Measurements from ENCODE around the gene RASGRF2. TPM values are rescaled to one million over a fixed set of nuclear protein-coding genes. Genes with fewer than 3 reads are reported as not detected.

RASGRF2 gene
- total RNA-seq, 2 experiments from 2014 or later = 9.2 to 10.8 TPM

GRCh38 chr5:80967500-80968181 is 7.5 kb downstream of the RASGRF2 start:
- H3K27ac Mint-ChIP-seq = peak overlapping the region; percentile 7
- peaks cover 69% of the 10 kb centered on the region for H3K4me1 Mint-ChIP-seq (ENCODE audit: low read depth)
- no peaks in the 10 kb centered on the region for H3K9me3 Mint-ChIP-seq
- no peaks in the 10 kb centered on the region for H3K36me3 Mint-ChIP-seq (ENCODE audit: low read depth)
- no peak for DNase-seq
- intact Hi-C loops (cut with micrococcal nuclease) = no loop called here
- H3K4me3 Mint-ChIP-seq = no peak overlapping the region
- H3K27me3 Mint-ChIP-seq (ENCODE audit: low read depth) = no peaks in the 10 kb centered on the region
- CTCF ChIA-PET = interaction anchor here (0.9 to 1.0 kb wide), 3 partner anchors 23 to 141 kb away, joined by 3 to 5 read pairs (median 4); no protein-coding TSS in a partner anchor

- Mint-ChIP-seq H3K27me3 (ENCODE audit: low read depth) (no peaks in the 10 kb centered on the region), H3K27ac (no peak overlapping the region), H3K4me3 (peak overlapping the region; percentile 38), H3K36me3 (ENCODE audit: low read depth) (no peaks in the 10 kb centered on the region), H3K4me1 (ENCODE audit: low read depth) (peaks cover 66% of the 10 kb centered on the region), H3K9me3 (no peaks in the 10 kb centered on the region)
- CTCF ChIA-PET = no interaction called here
- intact Hi-C loops (cut with micrococcal nuclease) = no loop called here
- peak; percentile 38 for DNase-seq
Observed at GRCh38 chr5:80973027-80973426, 12.9 kb downstream of the RASGRF2 start.

- no peak overlapping the region for H3K4me3 Mint-ChIP-seq
- peaks cover 74% of the 10 kb centered on the region for H3K4me1 Mint-ChIP-seq (ENCODE audit: low read depth)
- CTCF ChIA-PET = interaction anchor here (0.6 to 2.4 kb wide), 5 partner anchors 9 to 133 kb away, joined by 3 to 10 read pairs (median 4); no protein-coding TSS in a partner anchor
- no peaks in the 10 kb centered on the region for H3K27me3 Mint-ChIP-seq (ENCODE audit: low read depth)
- no peaks in the 10 kb centered on the region for H3K36me3 Mint-ChIP-seq (ENCODE audit: low read depth)
- no peaks in the 10 kb centered on the region for H3K9me3 Mint-ChIP-seq
- intact Hi-C loops (cut with micrococcal nuclease) = no loop called here
- DNase-seq = no peak
- no peak overlapping the region for H3K27ac Mint-ChIP-seq
Observed at GRCh38 chr5:80975065-80975464, 14.9 kb downstream of the RASGRF2 start.

DNA sequence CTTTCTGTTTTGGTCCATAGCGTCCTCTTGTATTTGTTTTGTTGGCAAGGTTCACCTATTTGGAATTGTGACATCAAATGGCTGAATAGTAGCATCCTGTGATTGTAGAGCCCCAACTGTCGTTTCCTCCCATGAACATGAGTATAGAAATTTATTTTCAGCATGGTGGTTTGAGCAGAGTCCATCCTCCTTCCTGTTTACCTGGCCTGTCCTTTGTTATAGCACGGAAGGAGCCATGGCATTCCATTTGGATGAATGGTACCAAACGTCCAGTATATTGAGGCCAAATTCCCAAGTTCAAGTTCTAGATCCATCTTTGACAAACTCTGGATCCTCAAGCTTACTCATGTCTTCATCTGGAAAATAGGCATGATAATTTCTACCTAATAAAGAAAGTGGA is 16.8 kb downstream of the RASGRF2 start:
- Mint-ChIP-seq H3K4me3 (no peak overlapping the region), H3K4me1 (ENCODE audit: low read depth) (peaks cover 78% of the 10 kb centered on the region), H3K27me3 (ENCODE audit: low read depth) (no peaks in the 10 kb centered on the region), H3K36me3 (ENCODE audit: low read depth) (no peaks in the 10 kb centered on the region), H3K9me3 (no peaks in the 10 kb centered on the region), H3K27ac (no peak overlapping the region)
- CTCF ChIA-PET = interaction anchor here (1.3 kb wide), 1 partner anchor 10 kb away, joined by 4 read pairs; no protein-coding TSS in a partner anchor
- intact Hi-C loops (cut with micrococcal nuclease) = no loop called here
- DNase-seq = no peak

DNA sequence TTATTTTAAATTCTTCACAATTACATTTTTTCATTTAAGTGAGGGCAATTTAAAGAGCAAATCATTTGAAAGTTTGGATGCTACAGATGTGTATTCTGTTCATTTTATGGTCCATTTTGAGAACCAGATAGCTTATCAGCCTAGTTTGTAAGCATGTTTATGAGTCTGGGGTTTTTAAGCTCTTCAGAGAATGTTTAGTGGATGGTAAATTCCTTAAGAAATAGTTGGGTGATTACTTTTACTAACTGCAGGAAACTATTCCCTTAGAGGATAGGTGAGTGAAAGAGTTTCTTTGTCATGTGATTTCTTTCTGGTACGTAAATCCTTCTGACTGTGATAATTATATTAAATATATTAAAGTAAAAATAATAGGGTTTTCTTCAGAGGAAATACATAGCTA is 17.6 kb downstream of the RASGRF2 start:
- H3K9me3 Mint-ChIP-seq = no peaks in the 10 kb centered on the region
- no peaks in the 10 kb centered on the region for H3K36me3 Mint-ChIP-seq (ENCODE audit: low read depth)
- H3K4me3 Mint-ChIP-seq = no peak overlapping the region
- CTCF ChIA-PET = interaction anchor here (1.0 to 1.3 kb wide), 3 partner anchors 9 to 19 kb away, joined by 3 to 4 read pairs (median 3); no protein-coding TSS in a partner anchor
- H3K4me1 Mint-ChIP-seq (ENCODE audit: low read depth) = peaks cover 76% of the 10 kb centered on the region
- H3K27me3 Mint-ChIP-seq (ENCODE audit: low read depth) = no peaks in the 10 kb centered on the region
- no peak for DNase-seq
- intact Hi-C loops (cut with micrococcal nuclease) = no loop called here
- H3K27ac Mint-ChIP-seq = no peak overlapping the region

DNA sequence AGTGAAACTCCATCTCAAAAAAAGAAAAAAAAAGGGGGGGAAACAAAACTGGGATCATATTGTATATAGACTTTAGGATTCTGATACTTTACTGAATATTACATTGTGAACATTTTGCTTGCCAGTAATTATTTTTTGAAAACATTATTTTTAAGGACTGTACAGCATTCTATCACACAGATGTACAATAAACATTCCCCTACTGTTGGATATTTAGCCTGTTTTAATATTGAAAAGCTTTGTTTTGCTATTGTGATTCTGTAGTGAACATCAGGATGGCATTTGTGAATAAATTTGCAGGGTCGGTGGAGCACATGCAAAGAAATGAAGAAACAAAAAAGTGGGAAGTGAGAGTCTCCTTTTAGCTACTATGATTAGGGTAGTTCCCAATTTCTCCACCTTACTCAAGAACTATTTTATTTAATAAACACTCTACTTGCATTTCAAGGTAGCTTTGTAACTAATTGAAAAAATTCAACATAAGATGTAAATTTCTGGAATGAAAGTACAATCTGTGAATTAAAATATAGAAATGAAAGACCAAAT is 18.7 kb downstream of the RASGRF2 start:
- CTCF ChIA-PET = interaction anchor here (1.3 to 1.5 kb wide), 2 partner anchors 15 to 20 kb away, joined by 3 to 8 read pairs; no protein-coding TSS in a partner anchor
- Mint-ChIP-seq H3K36me3 (ENCODE audit: low read depth) (no peaks in the 10 kb centered on the region), H3K27me3 (ENCODE audit: low read depth) (no peaks in the 10 kb centered on the region), H3K4me1 (ENCODE audit: low read depth) (peaks cover 68% of the 10 kb centered on the region), H3K27ac (no peak overlapping the region), H3K9me3 (no peaks in the 10 kb centered on the region), H3K4me3 (no peak overlapping the region)
- intact Hi-C loops (cut with micrococcal nuclease) = no loop called here
- DNase-seq = no peak

- H3K27ac Mint-ChIP-seq = peak overlapping the region; percentile 6
- CTCF ChIA-PET = no interaction called here
Observed at GRCh38 chr5:80982093-80982492, 21.9 kb downstream of the RASGRF2 start.

GRCh38 chr5:80985600-80986228 is 25.6 kb downstream of the RASGRF2 start:
- no peaks in the 10 kb centered on the region for H3K9me3 Mint-ChIP-seq
- H3K27ac Mint-ChIP-seq = peak overlapping the region; percentile 62
- CTCF ChIA-PET = interaction anchor here (0.6 to 2.8 kb wide), 2 partner anchors 11 to 32 kb away, joined by 3 to 10 read pairs; no protein-coding TSS in a partner anchor
- intact Hi-C loops (cut with micrococcal nuclease) = no loop called here
- H3K27me3 Mint-ChIP-seq (ENCODE audit: low read depth) = no peaks in the 10 kb centered on the region
- DNase-seq = no peak
- no peaks in the 10 kb centered on the region for H3K36me3 Mint-ChIP-seq (ENCODE audit: low read depth)
- peak overlapping the region; percentile 11 for H3K4me3 Mint-ChIP-seq
- H3K4me1 Mint-ChIP-seq (ENCODE audit: low read depth) = peaks cover 69% of the 10 kb centered on the region

More at GRCh38 chr5:80982093-80982492, 21.9 kb downstream of the RASGRF2 start:
- Mint-ChIP-seq H3K4me3 (no peak overlapping the region), H3K4me1 (ENCODE audit: low read depth) (peaks cover 61% of the 10 kb centered on the region), H3K9me3 (no peaks in the 10 kb centered on the region), H3K27me3 (ENCODE audit: low read depth) (no peaks in the 10 kb centered on the region), H3K36me3 (ENCODE audit: low read depth) (no peaks in the 10 kb centered on the region)
- intact Hi-C loops (cut with micrococcal nuclease) = no loop called here
- no peak for DNase-seq

DNA sequence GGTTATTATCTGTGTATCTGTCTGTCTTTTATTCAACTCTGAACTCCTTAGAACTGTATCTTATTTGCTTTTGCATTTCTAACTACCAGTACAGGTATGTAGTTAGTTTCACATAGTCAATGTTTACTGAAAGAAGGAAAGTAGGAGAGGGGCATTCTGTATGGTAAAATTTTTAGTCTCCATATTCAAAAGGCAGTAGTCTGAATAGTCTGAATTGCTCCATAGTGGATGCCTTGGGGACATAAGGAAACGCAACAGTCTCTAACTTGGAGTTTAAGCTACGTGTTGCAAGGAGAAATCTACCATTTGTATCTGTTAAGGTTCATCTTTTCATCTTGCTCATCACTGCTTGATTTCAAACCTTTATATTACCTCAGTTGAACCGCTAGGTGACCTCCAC is 26.2 kb downstream of the RASGRF2 start:
- CTCF ChIA-PET = interaction anchor here (0.6 to 2.8 kb wide), 5 partner anchors 9 to 122 kb away, joined by 3 to 10 read pairs (median 4); no protein-coding TSS in a partner anchor
- H3K27me3 Mint-ChIP-seq (ENCODE audit: low read depth) = no peaks in the 10 kb centered on the region
- peaks cover 69% of the 10 kb centered on the region for H3K4me1 Mint-ChIP-seq (ENCODE audit: low read depth)
- H3K4me3 Mint-ChIP-seq = no peak overlapping the region
- H3K36me3 Mint-ChIP-seq (ENCODE audit: low read depth) = no peaks in the 10 kb centered on the region
- H3K9me3 Mint-ChIP-seq = no peaks in the 10 kb centered on the region
- DNase-seq = no peak
- intact Hi-C loops (cut with micrococcal nuclease) = no loop called here
- peak overlapping the region; percentile 62 for H3K27ac Mint-ChIP-seq

- Mint-ChIP-seq H3K27me3 (ENCODE audit: low read depth) (no peaks in the 10 kb centered on the region), H3K4me3 (peak overlapping the region; percentile 26), H3K36me3 (ENCODE audit: low read depth) (no peaks in the 10 kb centered on the region), H3K27ac (no peak overlapping the region), H3K9me3 (no peaks in the 10 kb centered on the region), H3K4me1 (ENCODE audit: low read depth) (peaks cover 69% of the 10 kb centered on the region)
- CTCF ChIA-PET = interaction anchor here (0.8 to 2.8 kb wide), 6 partner anchors 9 to 121 kb away, joined by 3 to 10 read pairs (median 4); no protein-coding TSS in a partner anchor
- intact Hi-C loops (cut with micrococcal nuclease) = loop anchor here (1.0 kb wide), 1 partner anchor 20 kb away; no protein-coding TSS in a partner anchor
- DNase-seq = no peak
Observed at GRCh38 chr5:80987078-80987766, 27.1 kb downstream of the RASGRF2 start.

- no peaks in the 10 kb centered on the region for H3K36me3 Mint-ChIP-seq (ENCODE audit: low read depth)
- H3K27me3 Mint-ChIP-seq (ENCODE audit: low read depth) = no peaks in the 10 kb centered on the region
- peaks cover 77% of the 10 kb centered on the region for H3K4me1 Mint-ChIP-seq (ENCODE audit: low read depth)
- H3K4me3 Mint-ChIP-seq = no peak overlapping the region
- no peak overlapping the region for H3K27ac Mint-ChIP-seq
- CTCF ChIA-PET = no interaction called here
- no peaks in the 10 kb centered on the region for H3K9me3 Mint-ChIP-seq
- intact Hi-C loops (cut with micrococcal nuclease) = no loop called here
- DNase-seq = no peak
Observed at GRCh38 chr5:80988419-80988935, 28.3 kb downstream of the RASGRF2 start.

- CTCF ChIA-PET = interaction anchor here (0.6 to 1.2 kb wide), 4 partner anchors 8 to 32 kb away, joined by 3 read pairs; no protein-coding TSS in a partner anchor
Observed at GRCh38 chr5:80989883-80990282, 29.7 kb downstream of the RASGRF2 start.

More at GRCh38 chr5:80989883-80990282, 29.7 kb downstream of the RASGRF2 start:
- Mint-ChIP-seq H3K27ac (no peak overlapping the region), H3K27me3 (ENCODE audit: low read depth) (no peaks in the 10 kb centered on the region), H3K4me3 (no peak overlapping the region), H3K4me1 (ENCODE audit: low read depth) (peaks cover 87% of the 10 kb centered on the region), H3K9me3 (no peaks in the 10 kb centered on the region), H3K36me3 (ENCODE audit: low read depth) (no peaks in the 10 kb centered on the region)
- intact Hi-C loops (cut with micrococcal nuclease) = no loop called here
- DNase-seq = no peak

Data from activated naive CD4-positive, alpha-beta T cell treated with anti-CD3 and anti-CD28 coated beads for 36 hours (primary cell).